GM12878 (cell line): ENCODE results near the gene MPRIP. TPM values are rescaled to one million over a fixed set of nuclear protein-coding genes. Genes with fewer than 3 reads are reported as not detected.

Experiments
- ATAC-seq: fragments of 200-7000 bp; cut with Tn5 transposase; 3 replicates; pipeline ENCODE4 v1.9.1; 2020; ENCODE audit warnings: mild to moderate bottlenecking, moderate library complexity
- BruUV-seq: library from RNA; stranded (reverse); fragments of 400-500 nt; replicated peaks from 2 replicates; lab custom pipeline; 2021; lab: Mats Ljungman, UMichigan
- CTCF ChIA-PET: fragments of 300-600 bp; sonication (Branson Sonifier 250); formaldehyde crosslinking; extraction: SDS; loops from one replicate; lab custom pipeline; 2021; ENCODE audit warnings: inconsistent platforms; lab: Yijun Ruan, JAX
- POLR2A ChIA-PET: fragments of 350-600 bp; formaldehyde crosslinking; extraction: SDS; loops from one replicate; lab custom pipeline; 2021; ENCODE audit warnings: inconsistent platforms; lab: Charles Lee
- RAD21 ChIA-PET: fragments of 300-600 bp; sonication (Branson Sonifier 250); formaldehyde crosslinking; loops from one replicate; lab custom pipeline; 2023; ENCODE audit warnings: antibody characterized with exemption; ENCODE audit not compliant: unreplicated experiment; lab: Charles Lee
- SMC1A ChIA-PET: fragments of 300-600 bp; sonication (Branson Sonifier 250); formaldehyde crosslinking; loops from one replicate; lab custom pipeline; 2023; ENCODE audit not compliant: unreplicated experiment, uncharacterized antibody; lab: Charles Lee
- DNase-seq: peaks from one replicate; pipeline ENCODE4 v3.0.0-alpha.2; 2011; ENCODE audit warnings: low read depth, low spot score
- FAIRE-seq: peaks from 3 replicates; lab custom pipeline; 2011; peaks lifted over from hg19 to GRCh38; lab: Jason Lieb, UNC
- H2AFZ ChIP-seq: 2 replicates; pipeline ENCODE4 v1.6.0; 2011; ENCODE audit warnings: low read depth, low read length, control low read depth; ENCODE audit not compliant: control insufficient read depth
- H3K27ac ChIP-seq: 2 replicates; pipeline ENCODE4 v1.5.1; 2011; ENCODE audit warnings: control low read depth; ENCODE audit not compliant: control insufficient read depth, insufficient read depth
- H3K27me3 ChIP-seq, 2 experiments: replicated peaks in 1 of 2; 2 replicates each; pipeline versions ENCODE4 v1.6.0 to v1.6.1; 2011; ENCODE audit warnings: low read length in 1 of 2; ENCODE audit not compliant: control insufficient read depth in 2 of 2, insufficient read depth in 2 of 2
- H3K36me3 ChIP-seq, 2 experiments: 2 replicates each; pipeline ENCODE4 v1.5.1; 2011; ENCODE audit warnings: low read length in 1 of 2; ENCODE audit not compliant: control insufficient read depth in 2 of 2, insufficient read depth in 2 of 2
- H3K4me1 ChIP-seq: 2 replicates; pipeline ENCODE4 v1.6.1; 2011; ENCODE audit warnings: mild to moderate bottlenecking, low read length, moderate library complexity, mixed read lengths; ENCODE audit not compliant: control insufficient read depth, insufficient read depth
- H3K4me2 ChIP-seq: 2 replicates; pipeline ENCODE4 v1.6.0; 2011; ENCODE audit warnings: control low read depth; ENCODE audit not compliant: control insufficient read depth, insufficient read depth
- H3K4me3 ChIP-seq: fragments of 200-600 bp; sonication (generic); 2 replicates; pipeline ENCODE4 v1.5.1; 2016
- H3K79me2 ChIP-seq: 2 replicates; pipeline ENCODE4 v1.6.0; 2011; ENCODE audit warnings: low read length; ENCODE audit not compliant: control insufficient read depth, insufficient read depth
- H3K9ac ChIP-seq: 2 replicates; pipeline ENCODE4 v1.8.0; 2011; ENCODE audit warnings: low read length, control low read depth, mixed read lengths; ENCODE audit not compliant: control insufficient read depth, insufficient read depth
- H3K9me3 ChIP-seq: replicated peaks from 3 replicates; pipeline ENCODE4 v1.5.1; 2011; ENCODE audit warnings: mild to moderate bottlenecking, low read length; ENCODE audit not compliant: control insufficient read depth, insufficient read depth
- H4K20me1 ChIP-seq: 2 replicates; pipeline ENCODE4 v1.6.0; 2011; ENCODE audit not compliant: control insufficient read depth, insufficient read depth
- ATF7 ChIP-seq: fragments of 450-650 bp; IDR thresholded peaks from 2 replicates; pipeline ENCODE4 v1.6.1; 2016; ENCODE audit warnings: low read depth, mild to moderate bottlenecking
- CEBPZ ChIP-seq: fragments of 150-350 bp; IDR thresholded peaks from 2 replicates; pipeline ENCODE4 v1.6.1; 2016; ENCODE audit warnings: low read depth, low read length
- CREM ChIP-seq: IDR thresholded peaks from 2 replicates; pipeline ENCODE4 v1.6.1; 2014; ENCODE audit warnings: antibody characterized with exemption, low read depth
- E2F4 ChIP-seq: IDR thresholded peaks from 2 replicates; pipeline ENCODE4 v1.6.1; 2012; ENCODE audit warnings: low read depth, low read length, improper control_type of control experiment
- GATAD2B ChIP-seq: fragments of 450-650 bp; conservative IDR thresholded peaks from 2 replicates; pipeline ENCODE4 v1.6.1; 2017; ENCODE audit warnings: low read depth, mild to moderate bottlenecking, moderate library complexity
- HDAC2 ChIP-seq: fragments of 200-600 bp; sonication (generic); IDR thresholded peaks from 2 replicates; pipeline ENCODE4 v1.6.1; 2017
- POLR2A ChIP-seq: IDR thresholded peaks from 2 replicates; pipeline ENCODE4 v1.6.1; 2011; ENCODE audit warnings: low read depth, mild to moderate bottlenecking, low read length
- SIN3A ChIP-seq: IDR thresholded peaks from 2 replicates; pipeline ENCODE4 v1.6.1; 2012; ENCODE audit warnings: low read depth, low read length, improper control_type of control experiment
- SIX5 ChIP-seq: IDR thresholded peaks from 2 replicates; pipeline ENCODE4 v1.6.1; 2011; ENCODE audit warnings: mild to moderate bottlenecking, low read depth, low read length, moderate library complexity; ENCODE audit not compliant: severe bottlenecking
- SPI1 ChIP-seq: IDR thresholded peaks from 2 replicates; pipeline ENCODE4 v1.6.1; 2011; ENCODE audit warnings: low read depth, mild to moderate bottlenecking, low read length, moderate library complexity, borderline replicate concordance; ENCODE audit not compliant: insufficient read depth
- WGBS: methylation state at CpG from one replicate; pipeline ENCODE4 v1.1.6; 2016; ENCODE audit warnings: low lambda C conversion rate; ENCODE audit not compliant: insufficient replicate concordance, insufficient coverage; ENCODE audit errors: missing lambda C conversion rate; 5-methylcytosine and 5-hydroxymethylcytosine counted together
- in situ Hi-C: fragments of 300-500 bp; cut with MboI; formaldehyde crosslinking; loops from 9 replicates; pipeline ENCODE4 v1.14.3; 2018; ENCODE audit warnings: mixed read lengths
- intact Hi-C: fragments of 100-400 bp; cut with micrococcal nuclease; formaldehyde crosslinking; loops from one replicate; pipeline ENCODE4 v1.14.2; 2022; ENCODE audit not compliant: unreplicated experiment
- polyA plus RNA-seq, 11 experiments: library from polyadenylated mRNA; depleted of rRNA in 4 of 11; unstranded in 6 of 11; stranded (reverse) in 5 of 11; fragments of >200 nt; fragmentation: Nextera tagmentation in 4 of 11; fragmentation: Illumina TruSeq in 1 of 11; extraction: Ambion mirVana in 4 of 11; extraction: Trizol in 1 of 11; gene quantifications; 1 replicate in 1 of 11; 2 replicates in 10 of 11; pipeline versions ENCODE4 v1.2.1 to v1.2.3, GENCODE V29; 2011 to 2016; ENCODE audit warnings: inconsistent platforms in 2 of 11, missing spikeins in 2 of 11, low read depth in 1 of 11
- total RNA-seq, 4 experiments: library from RNA; depleted of rRNA in 3 of 4; stranded (reverse); fragments of >200 nt in 3 of 4; fragmentation: Illumina TruSeq in 1 of 4; extraction: Trizol in 1 of 4; gene quantifications; 2 replicates each; pipeline versions ENCODE4 v1.2.1 to v1.2.3, GENCODE V29; 2013 to 2021
- TF ChIP-seq, protein P1 (sequence below): fragments of 450-650 bp; IDR thresholded peaks from 2 replicates; pipeline ENCODE4 v1.6.1; 2016; ENCODE audit warnings: mild to moderate bottlenecking
- TF ChIP-seq, protein P2 (sequence below): fragments of 450-650 bp; IDR thresholded peaks from 2 replicates; pipeline ENCODE4 v1.6.1; 2017; ENCODE audit warnings: low read depth, mild to moderate bottlenecking, moderate library complexity

The MPRIP gene
- total and polyA plus RNA-seq, 10 of the 15 experiments (the other 5 are each of a cell fraction or from before 2014, with no cell fraction given) = 16.5 to 168 (median 71.7) TPM

GRCh38 chr17:17220529-17220928 lies 178.3 kb downstream of the MPRIP start (continued):
- TF ChIP-seq, protein P1, sequence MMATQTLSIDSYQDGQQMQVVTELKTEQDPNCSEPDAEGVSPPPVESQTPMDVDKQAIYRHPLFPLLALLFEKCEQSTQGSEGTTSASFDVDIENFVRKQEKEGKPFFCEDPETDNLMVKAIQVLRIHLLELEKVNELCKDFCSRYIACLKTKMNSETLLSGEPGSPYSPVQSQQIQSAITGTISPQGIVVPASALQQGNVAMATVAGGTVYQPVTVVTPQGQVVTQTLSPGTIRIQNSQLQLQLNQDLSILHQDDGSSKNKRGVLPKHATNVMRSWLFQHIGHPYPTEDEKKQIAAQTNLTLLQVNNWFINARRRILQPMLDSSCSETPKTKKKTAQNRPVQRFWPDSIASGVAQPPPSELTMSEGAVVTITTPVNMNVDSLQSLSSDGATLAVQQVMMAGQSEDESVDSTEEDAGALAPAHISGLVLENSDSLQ = no peak
- TF ChIP-seq GATAD2B = no peak

GRCh38 chr17:17221329-17221728 lies 179.1 kb downstream of the MPRIP start:
- ChIA-PET CTCF (no interaction called here), SMC1A (interaction anchor here (0.6 kb wide), 1 partner anchor 42 kb away, joined by 3 read pairs; no protein-coding TSS in a partner anchor), RAD21 (no interaction called here), POLR2A (no interaction called here)
- Histone ChIP-seq H3K4me1 (no peaks in the 10 kb centered on the region), H3K9ac (no peak overlapping the region), H3K79me2 (no peaks in the 10 kb centered on the region), H3K4me2 (no peak overlapping the region), H3K9me3 (no peaks in the 10 kb centered on the region), H4K20me1 (no peaks in the 10 kb centered on the region), H3K27me3 (no peaks in the 10 kb centered on the region), H2AFZ (no peak overlapping the region), H3K36me3 (peaks cover 22 to 26% of the 10 kb centered on the region in 2 experiments), H3K27ac (no peak overlapping the region), H3K4me3 (no peak overlapping the region)
- FAIRE-seq (no peak), DNase-seq (no peak), ATAC-seq (no peak)
- 97% methylated on average over 17 of the region's 22 CpGs for WGBS
- no TSS peak for BruUV-seq
- intact Hi-C loops (no loop called here), in situ Hi-C loops (no loop called here)
- TF ChIP-seq ATF7 (no peak), CEBPZ (no peak), POLR2A (no peak), SIN3A (no peak), SIX5 (no peak), E2F4 (no peak), CREM (no peak), SPI1 (no peak), HDAC2 (no peak)
- TF ChIP-seq, protein P2, sequence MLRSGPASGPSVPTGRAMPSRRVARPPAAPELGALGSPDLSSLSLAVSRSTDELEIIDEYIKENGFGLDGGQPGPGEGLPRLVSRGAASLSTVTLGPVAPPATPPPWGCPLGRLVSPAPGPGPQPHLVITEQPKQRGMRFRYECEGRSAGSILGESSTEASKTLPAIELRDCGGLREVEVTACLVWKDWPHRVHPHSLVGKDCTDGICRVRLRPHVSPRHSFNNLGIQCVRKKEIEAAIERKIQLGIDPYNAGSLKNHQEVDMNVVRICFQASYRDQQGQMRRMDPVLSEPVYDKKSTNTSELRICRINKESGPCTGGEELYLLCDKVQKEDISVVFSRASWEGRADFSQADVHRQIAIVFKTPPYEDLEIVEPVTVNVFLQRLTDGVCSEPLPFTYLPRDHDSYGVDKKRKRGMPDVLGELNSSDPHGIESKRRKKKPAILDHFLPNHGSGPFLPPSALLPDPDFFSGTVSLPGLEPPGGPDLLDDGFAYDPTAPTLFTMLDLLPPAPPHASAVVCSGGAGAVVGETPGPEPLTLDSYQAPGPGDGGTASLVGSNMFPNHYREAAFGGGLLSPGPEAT = no peak
